ENCODE data around the gene FAM25G.
"Not testable (repeated sequence)": the region's sequence is repeated elsewhere in the genome, so short reads cannot be mapped to it uniquely, and the experiment has no call there.

- TF ChIP-seq SP1 (IDR thresholded peaks at IDR 0.05); L3MBTL2 (conservative IDR thresholded peaks at IDR 0.05); BHLHE40 (IDR thresholded peaks at IDR 0.05; ENCODE audit: borderline replicate concordance): not testable (repeated sequence)
Measured at GRCh38 chr10:47477078-47477477, 14.4 kb downstream of the FAM25G start.

All from HEK293T (cell line).